ENCODE measurements around the gene POLR2I.

Gene POLR2I

GRCh38 chr19:36112678-36113077 lies 2.0 kb downstream of the POLR2I start:
- Histone ChIP-seq H3K36me3 (ENCODE audit: insufficient read depth, low read length) (no peaks in the 10 kb centered on the region), H3K27ac (ENCODE audit: low read depth, low read length) (no peak overlapping the region), H3K27me3 (ENCODE audit: insufficient read depth, low read length) (no peaks in the 10 kb centered on the region), H3K4me3 (ENCODE audit: low read depth, low read length) (no peak overlapping the region), H2AFZ (ENCODE audit: low read length, unreplicated experiment) (no peak overlapping the region), H3K79me2 (ENCODE audit: control insufficient read depth, insufficient read depth, low read length, unreplicated experiment) (peaks cover 8% of the 10 kb centered on the region), H3K4me1 (ENCODE audit: control insufficient read depth, insufficient read depth, low read length, unreplicated experiment) (peaks cover 4% of the 10 kb centered on the region)

GRCh38 chr19:36111200-36111539 lies 3.5 kb downstream of the POLR2I start:
- Histone ChIP-seq H3K4me3 (ENCODE audit: low read depth, low read length) (no peak overlapping the region), H3K27me3 (ENCODE audit: insufficient read depth, low read length) (no peaks in the 10 kb centered on the region), H3K4me1 (ENCODE audit: control insufficient read depth, insufficient read depth, low read length, unreplicated experiment) (peaks cover 1% of the 10 kb centered on the region), H3K36me3 (ENCODE audit: insufficient read depth, low read length) (no peaks in the 10 kb centered on the region), H3K79me2 (ENCODE audit: control insufficient read depth, insufficient read depth, low read length, unreplicated experiment) (peaks cover under 1% of the 10 kb centered on the region), H2AFZ (ENCODE audit: low read length, unreplicated experiment) (no peak overlapping the region), H3K27ac (ENCODE audit: low read depth, low read length) (no peak overlapping the region)

GRCh38 chr19:36110487-36111199 lies 4.0 kb downstream of the POLR2I start, which contains the start of gene OVOL3:
Gene OVOL3 (plus strand): TSS chr19:36111143. CDS start chr19:36111203, 60 bp downstream.
- H3K79me2 ChIP-seq (ENCODE audit: control insufficient read depth, insufficient read depth, low read length, unreplicated experiment) = no peaks in the 10 kb centered on the region
- H3K4me3 ChIP-seq (ENCODE audit: low read depth, low read length) = no peak within 1 kb of the TSS
- H3K27ac ChIP-seq (ENCODE audit: low read depth, low read length) = no peak within 1 kb of the TSS
- H2AFZ ChIP-seq (ENCODE audit: low read length, unreplicated experiment) = no peak within 1 kb of the TSS
- H3K4me1 ChIP-seq (ENCODE audit: control insufficient read depth, insufficient read depth, low read length, unreplicated experiment) = no peaks in the 10 kb centered on the region
- no peaks in the 10 kb centered on the region for H3K27me3 ChIP-seq (ENCODE audit: insufficient read depth, low read length)
- no peaks in the 10 kb centered on the region for H3K36me3 ChIP-seq (ENCODE audit: insufficient read depth, low read length)

- Histone ChIP-seq H3K27ac (ENCODE audit: low read depth, low read length) (no peak overlapping the region), H3K79me2 (ENCODE audit: control insufficient read depth, insufficient read depth, low read length, unreplicated experiment) (no peaks in the 10 kb centered on the region), H3K36me3 (ENCODE audit: insufficient read depth, low read length) (no peaks in the 10 kb centered on the region)
These were observed 6.0 kb downstream of the POLR2I start for GRCh38 chr19:36108684-36109083.

GRCh38 chr19:36106991-36107390 lies 7.7 kb downstream of the POLR2I start:
- Histone ChIP-seq H2AFZ (ENCODE audit: low read length, unreplicated experiment) (no peak overlapping the region), H3K4me3 (ENCODE audit: low read depth, low read length) (no peak overlapping the region), H3K27me3 (ENCODE audit: insufficient read depth, low read length) (no peaks in the 10 kb centered on the region)

More at GRCh38 chr19:36108684-36109083, 6.0 kb downstream of the POLR2I start:
- no peak overlapping the region for H2AFZ ChIP-seq (ENCODE audit: low read length, unreplicated experiment)
- no peaks in the 10 kb centered on the region for H3K4me1 ChIP-seq (ENCODE audit: control insufficient read depth, insufficient read depth, low read length, unreplicated experiment)
- H3K4me3 ChIP-seq (ENCODE audit: low read depth, low read length) = no peak overlapping the region
- H3K27me3 ChIP-seq (ENCODE audit: insufficient read depth, low read length) = no peaks in the 10 kb centered on the region

GRCh38 chr19:36106441-36106840 lies 8.2 kb downstream of the POLR2I start:
- H2AFZ ChIP-seq (ENCODE audit: low read length, unreplicated experiment) = no peak overlapping the region
- no peaks in the 10 kb centered on the region for H3K36me3 ChIP-seq (ENCODE audit: insufficient read depth, low read length)
- H3K27ac ChIP-seq (ENCODE audit: low read depth, low read length) = no peak overlapping the region
- H3K4me3 ChIP-seq (ENCODE audit: low read depth, low read length) = no peak overlapping the region
- H3K4me1 ChIP-seq (ENCODE audit: control insufficient read depth, insufficient read depth, low read length, unreplicated experiment) = no peaks in the 10 kb centered on the region
- H3K79me2 ChIP-seq (ENCODE audit: control insufficient read depth, insufficient read depth, low read length, unreplicated experiment) = no peaks in the 10 kb centered on the region
- no peaks in the 10 kb centered on the region for H3K27me3 ChIP-seq (ENCODE audit: insufficient read depth, low read length)

More at GRCh38 chr19:36106991-36107390, 7.7 kb downstream of the POLR2I start:
- Histone ChIP-seq H3K79me2 (ENCODE audit: control insufficient read depth, insufficient read depth, low read length, unreplicated experiment) (no peaks in the 10 kb centered on the region), H3K4me1 (ENCODE audit: control insufficient read depth, insufficient read depth, low read length, unreplicated experiment) (no peaks in the 10 kb centered on the region), H3K36me3 (ENCODE audit: insufficient read depth, low read length) (no peaks in the 10 kb centered on the region), H3K27ac (ENCODE audit: low read depth, low read length) (no peak overlapping the region)

GRCh38 chr19:36103842-36104552 lies 10.7 kb downstream of the POLR2I start:
- Histone ChIP-seq H3K4me1 (ENCODE audit: control insufficient read depth, insufficient read depth, low read length, unreplicated experiment) (no peaks in the 10 kb centered on the region), H3K27ac (ENCODE audit: low read depth, low read length) (no peak overlapping the region), H3K27me3 (ENCODE audit: insufficient read depth, low read length) (no peaks in the 10 kb centered on the region), H2AFZ (ENCODE audit: low read length, unreplicated experiment) (no peak overlapping the region), H3K79me2 (ENCODE audit: control insufficient read depth, insufficient read depth, low read length, unreplicated experiment) (no peaks in the 10 kb centered on the region), H3K4me3 (ENCODE audit: low read depth, low read length) (no peak overlapping the region), H3K36me3 (ENCODE audit: insufficient read depth, low read length) (no peaks in the 10 kb centered on the region)

GRCh38 chr19:36103040-36103626 lies 11.5 kb downstream of the POLR2I start:
- Histone ChIP-seq H3K27me3 (ENCODE audit: insufficient read depth, low read length) (no peaks in the 10 kb centered on the region), H3K36me3 (ENCODE audit: insufficient read depth, low read length) (no peaks in the 10 kb centered on the region), H3K4me1 (ENCODE audit: control insufficient read depth, insufficient read depth, low read length, unreplicated experiment) (no peaks in the 10 kb centered on the region), H3K4me3 (ENCODE audit: low read depth, low read length) (no peak overlapping the region), H3K27ac (ENCODE audit: low read depth, low read length) (no peak overlapping the region), H3K79me2 (ENCODE audit: control insufficient read depth, insufficient read depth, low read length, unreplicated experiment) (no peaks in the 10 kb centered on the region), H2AFZ (ENCODE audit: low read length, unreplicated experiment) (no peak overlapping the region)

GRCh38 chr19:36101550-36102327 lies 12.9 kb downstream of the POLR2I start:
- no peaks in the 10 kb centered on the region for H3K79me2 ChIP-seq (ENCODE audit: control insufficient read depth, insufficient read depth, low read length, unreplicated experiment)
- H3K27ac ChIP-seq (ENCODE audit: low read depth, low read length) = no peak overlapping the region
- H3K4me1 ChIP-seq (ENCODE audit: control insufficient read depth, insufficient read depth, low read length, unreplicated experiment) = no peaks in the 10 kb centered on the region
- no peaks in the 10 kb centered on the region for H3K27me3 ChIP-seq (ENCODE audit: insufficient read depth, low read length)
- H3K36me3 ChIP-seq (ENCODE audit: insufficient read depth, low read length) = no peaks in the 10 kb centered on the region
- no peak overlapping the region for H3K4me3 ChIP-seq (ENCODE audit: low read depth, low read length)
- no peak overlapping the region for H2AFZ ChIP-seq (ENCODE audit: low read length, unreplicated experiment)

- Histone ChIP-seq H3K27ac (ENCODE audit: low read depth, low read length) (no peak overlapping the region), H3K4me3 (ENCODE audit: low read depth, low read length) (no peak overlapping the region), H3K79me2 (ENCODE audit: control insufficient read depth, insufficient read depth, low read length, unreplicated experiment) (no peaks in the 10 kb centered on the region), H3K27me3 (ENCODE audit: insufficient read depth, low read length) (no peaks in the 10 kb centered on the region), H2AFZ (ENCODE audit: low read length, unreplicated experiment) (no peak overlapping the region), H3K4me1 (ENCODE audit: control insufficient read depth, insufficient read depth, low read length, unreplicated experiment) (no peaks in the 10 kb centered on the region), H3K36me3 (ENCODE audit: insufficient read depth, low read length) (no peaks in the 10 kb centered on the region)
These were observed 14.2 kb downstream of the POLR2I start for GRCh38 chr19:36100476-36100875.
